AG09319 (cell line): ENCODE results near the gene MIEF1.

ENCODE experiments used
- DNase-seq: peaks from one replicate; pipeline ENCODE4 v3.0.0-alpha.2; 2010; ENCODE audit warnings: low read depth; ENCODE audit errors: extremely low read depth
- TF ChIP-seq, protein P1 (sequence below): IDR thresholded peaks from 2 replicates; pipeline ENCODE4 v1.5.1; 2011; ENCODE audit warnings: low read depth, mild to moderate bottlenecking, inconsistent platforms, low read length, moderate library complexity

MIEF1 gene

DNA sequence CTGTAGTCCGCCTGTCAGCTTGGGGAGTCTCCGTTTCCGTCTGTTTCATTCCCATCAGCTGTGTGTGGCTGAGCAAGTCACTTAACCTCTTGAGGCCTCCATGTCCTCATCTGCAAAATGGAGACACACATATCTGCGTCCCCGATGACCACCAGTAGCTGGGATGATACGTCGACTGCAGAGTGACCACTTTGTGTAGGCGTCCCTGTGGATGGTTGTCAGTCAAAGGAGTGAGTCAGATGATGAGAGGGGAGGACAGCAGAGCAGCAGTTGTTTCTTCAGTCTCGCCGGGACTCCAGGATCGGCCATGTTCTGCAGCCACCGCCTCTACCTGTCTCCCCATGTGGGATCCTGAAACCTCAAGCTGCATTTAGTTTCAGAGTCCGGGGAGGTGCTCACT lies 25.4 kb upstream of the MIEF1 start:
- DNase-seq, result no peak
- TF ChIP-seq, protein P1, sequence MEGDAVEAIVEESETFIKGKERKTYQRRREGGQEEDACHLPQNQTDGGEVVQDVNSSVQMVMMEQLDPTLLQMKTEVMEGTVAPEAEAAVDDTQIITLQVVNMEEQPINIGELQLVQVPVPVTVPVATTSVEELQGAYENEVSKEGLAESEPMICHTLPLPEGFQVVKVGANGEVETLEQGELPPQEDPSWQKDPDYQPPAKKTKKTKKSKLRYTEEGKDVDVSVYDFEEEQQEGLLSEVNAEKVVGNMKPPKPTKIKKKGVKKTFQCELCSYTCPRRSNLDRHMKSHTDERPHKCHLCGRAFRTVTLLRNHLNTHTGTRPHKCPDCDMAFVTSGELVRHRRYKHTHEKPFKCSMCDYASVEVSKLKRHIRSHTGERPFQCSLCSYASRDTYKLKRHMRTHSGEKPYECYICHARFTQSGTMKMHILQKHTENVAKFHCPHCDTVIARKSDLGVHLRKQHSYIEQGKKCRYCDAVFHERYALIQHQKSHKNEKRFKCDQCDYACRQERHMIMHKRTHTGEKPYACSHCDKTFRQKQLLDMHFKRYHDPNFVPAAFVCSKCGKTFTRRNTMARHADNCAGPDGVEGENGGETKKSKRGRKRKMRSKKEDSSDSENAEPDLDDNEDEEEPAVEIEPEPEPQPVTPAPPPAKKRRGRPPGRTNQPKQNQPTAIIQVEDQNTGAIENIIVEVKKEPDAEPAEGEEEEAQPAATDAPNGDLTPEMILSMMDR, result no peak

DNA sequence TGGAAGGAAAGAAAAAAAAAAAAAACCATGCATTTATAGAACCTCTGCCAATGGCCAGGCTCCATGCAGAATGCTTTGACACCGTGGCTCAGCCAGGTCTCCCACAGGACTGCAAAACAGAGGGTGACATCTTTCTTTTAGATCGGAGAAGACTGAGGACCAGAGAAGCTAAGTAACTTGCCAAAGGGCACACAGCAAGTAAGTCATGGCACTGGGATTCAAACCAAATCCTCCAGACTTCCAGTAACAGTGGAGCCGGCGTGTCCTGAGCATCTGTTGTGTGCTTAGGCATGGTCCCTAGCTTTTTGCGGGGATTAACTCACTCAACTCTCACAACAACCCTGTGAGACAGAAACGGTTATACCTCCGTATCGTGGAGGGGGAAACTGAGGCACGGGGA lies 24.5 kb upstream of the MIEF1 start:
- TF ChIP-seq, protein P1, result no peak
- DNase-seq, result no peak

DNA sequence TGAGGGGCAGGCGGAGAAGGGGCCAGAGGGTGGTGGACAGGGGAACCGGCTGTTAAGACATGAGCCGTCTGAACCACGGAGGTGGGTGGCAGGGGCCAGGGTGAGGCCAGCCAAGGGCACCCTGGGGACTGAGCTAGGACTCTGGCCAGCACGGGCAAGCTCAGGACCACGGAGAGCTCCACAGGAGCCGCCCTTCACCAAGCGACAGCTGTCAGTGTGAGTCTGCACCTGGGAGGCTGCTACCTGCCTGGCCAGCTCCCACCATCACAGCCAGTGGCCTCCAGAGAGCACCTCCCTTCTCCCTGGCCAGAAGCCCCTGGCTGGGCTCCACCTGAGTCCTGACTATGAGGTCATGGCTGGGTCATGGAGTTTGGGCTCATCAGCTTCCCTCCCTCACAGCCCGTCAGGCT lies 23.6 kb upstream of the MIEF1 start:
- TF ChIP-seq, protein P1, result no peak
- DNase-seq, result no peak

DNA sequence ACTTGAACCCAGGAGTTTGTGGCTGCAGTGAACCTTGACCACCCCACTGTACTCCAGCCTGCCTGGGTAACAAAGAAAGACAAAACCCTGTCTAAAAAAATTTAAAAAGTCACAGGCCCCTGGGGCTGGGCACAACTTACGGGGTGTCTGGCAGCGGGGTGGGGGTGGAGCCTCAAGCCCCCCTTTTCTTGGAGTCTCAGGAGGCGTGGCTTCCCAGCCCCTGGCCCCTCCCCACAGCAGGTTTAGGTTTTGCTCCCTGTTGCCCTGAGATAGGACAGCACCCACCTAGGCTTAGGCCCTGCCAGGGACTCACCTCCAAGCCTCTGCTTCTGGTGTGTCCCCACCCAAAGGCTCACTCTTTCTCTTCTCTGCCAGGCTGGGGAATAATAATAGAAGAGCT lies 22.8 kb upstream of the MIEF1 start:
- DNase-seq, result no peak
- TF ChIP-seq, protein P1, result no peak

DNA sequence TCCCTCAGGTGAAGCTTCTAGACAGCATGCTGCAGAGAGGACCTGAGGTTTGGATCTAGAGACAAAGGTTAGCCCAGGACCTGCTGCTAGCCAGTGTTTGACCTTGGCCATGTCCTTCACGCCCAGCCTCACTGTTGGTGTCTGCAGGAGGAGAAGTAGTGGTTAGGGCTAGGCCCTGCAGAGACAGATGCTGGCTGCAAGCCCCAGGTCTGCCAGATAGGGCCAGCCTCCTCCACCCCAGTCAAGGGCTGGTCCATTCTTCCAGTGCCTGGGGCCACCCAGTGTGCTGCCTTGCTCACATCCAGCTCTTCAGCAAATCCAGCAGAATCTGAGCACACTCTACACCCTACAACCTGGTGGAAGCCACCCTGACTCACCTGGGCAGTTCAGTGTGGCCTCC lies 21.5 kb upstream of the MIEF1 start:
- no peak for DNase-seq
- TF ChIP-seq, protein P1, result no peak

DNA sequence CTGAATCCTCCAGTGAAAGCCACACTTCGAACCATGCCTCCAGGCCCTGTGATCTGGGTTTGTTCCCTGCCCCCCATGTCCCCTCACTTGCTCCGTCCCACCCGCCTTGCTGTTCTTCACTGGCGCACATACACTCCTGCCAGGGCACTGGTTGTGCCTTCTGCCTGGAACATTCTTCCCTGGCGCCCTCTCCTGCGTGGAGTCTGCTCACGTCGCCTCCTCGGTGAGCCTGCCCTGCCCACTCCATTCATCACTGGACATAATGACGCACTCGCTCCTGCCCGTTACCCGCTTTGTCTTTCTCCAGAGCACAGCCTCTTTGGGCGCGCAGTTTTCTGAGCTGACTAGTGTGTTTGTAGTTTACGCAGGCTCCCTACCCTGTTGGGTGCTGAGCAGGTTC lies 21.0 kb upstream of the MIEF1 start:
- DNase-seq, result no peak
- TF ChIP-seq, protein P1, result no peak

DNA sequence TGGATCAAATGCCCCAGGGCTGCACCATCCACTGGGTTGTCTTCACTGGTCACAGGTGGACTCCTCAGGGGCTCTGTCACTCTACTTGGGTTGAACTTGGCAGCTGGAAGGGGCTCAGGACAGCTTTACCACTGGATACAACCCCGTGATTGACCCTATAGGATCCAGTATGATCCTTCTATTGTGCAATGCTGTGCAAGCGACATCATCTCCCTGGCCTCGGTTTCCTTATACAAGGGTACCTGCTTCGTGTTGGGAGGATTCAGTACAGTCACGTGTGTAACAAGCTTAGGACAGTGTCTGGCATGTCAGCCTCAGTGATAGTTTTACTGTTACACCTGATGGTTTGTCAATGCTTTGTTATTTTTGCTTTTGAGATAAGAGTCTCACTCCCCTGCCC lies 20.5 kb upstream of the MIEF1 start:
- TF ChIP-seq, protein P1, result no peak
- no peak for DNase-seq
